NCI-H146 (cell line): Measurements from ENCODE around the gene RAB10.
"Not testable (repeated sequence)": the region's sequence is repeated elsewhere in the genome, so short reads cannot be mapped to it uniquely, and the experiment has no call there.

Source experiments
- DNase-seq: peaks from one replicate; lab custom pipeline; 2025; lab: John Stamatoyannopoulos, UW

Gene RAB10

DNA sequence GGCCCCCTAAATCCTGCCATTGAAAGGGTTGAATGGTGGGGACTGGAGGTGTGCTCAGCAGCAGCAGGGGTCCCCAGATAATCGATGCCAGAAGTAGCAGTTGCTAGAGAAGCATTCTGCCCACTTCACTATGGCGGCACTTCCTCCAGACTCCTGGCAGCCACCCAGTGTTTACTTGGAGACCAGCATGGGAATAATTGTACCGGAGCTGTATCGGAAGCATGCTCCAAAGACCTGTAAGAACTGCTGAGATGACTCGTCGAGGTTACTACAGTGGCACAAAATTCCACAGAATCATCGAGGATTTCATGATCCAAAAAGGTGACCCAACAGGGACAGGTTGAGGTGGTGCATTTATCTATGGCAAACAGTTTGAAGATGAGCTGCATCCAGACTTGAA, 128.0 kb downstream of the RAB10 start:
- DNase-seq, result peak; percentile 8

DNA sequence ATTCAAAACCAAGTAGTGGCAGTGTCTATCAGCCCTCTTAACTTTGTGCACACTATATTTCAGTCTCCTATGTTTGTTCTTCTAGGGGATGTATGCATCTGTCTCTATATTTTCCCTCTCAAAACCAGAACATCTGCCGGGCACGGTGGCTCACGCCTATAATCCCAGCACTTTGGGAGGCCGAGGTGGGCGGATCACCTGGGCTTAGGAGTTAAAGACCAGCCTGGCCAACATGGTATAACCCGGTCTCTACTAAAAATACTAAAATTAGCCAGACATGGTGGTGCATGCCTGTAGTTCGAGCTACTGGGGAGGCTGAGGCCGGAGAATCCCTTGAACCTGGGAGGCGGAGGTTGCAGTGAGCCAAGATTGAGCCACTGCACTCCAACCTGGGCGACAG, 129.1 kb downstream of the RAB10 start:
- no peak for DNase-seq

DNA sequence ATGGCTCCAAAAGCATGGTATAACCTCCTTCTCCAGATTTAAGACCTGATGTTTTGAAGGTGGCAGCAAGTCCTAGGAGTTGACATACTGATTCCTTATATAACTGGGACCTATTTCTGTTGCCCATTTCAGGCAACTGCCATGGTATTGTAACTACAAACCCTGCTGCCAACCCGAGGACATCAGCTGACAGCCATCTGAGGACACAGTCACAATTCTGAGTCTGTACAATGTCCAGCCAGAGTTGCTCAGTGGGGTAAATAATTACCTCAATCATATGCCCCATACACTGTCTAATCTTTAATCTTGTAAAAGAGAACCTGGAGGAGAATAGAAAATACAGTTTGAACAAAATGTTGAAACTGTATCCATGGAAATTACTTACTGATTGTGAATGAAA, 130.3 kb downstream of the RAB10 start:
- DNase-seq, result no peak

DNA sequence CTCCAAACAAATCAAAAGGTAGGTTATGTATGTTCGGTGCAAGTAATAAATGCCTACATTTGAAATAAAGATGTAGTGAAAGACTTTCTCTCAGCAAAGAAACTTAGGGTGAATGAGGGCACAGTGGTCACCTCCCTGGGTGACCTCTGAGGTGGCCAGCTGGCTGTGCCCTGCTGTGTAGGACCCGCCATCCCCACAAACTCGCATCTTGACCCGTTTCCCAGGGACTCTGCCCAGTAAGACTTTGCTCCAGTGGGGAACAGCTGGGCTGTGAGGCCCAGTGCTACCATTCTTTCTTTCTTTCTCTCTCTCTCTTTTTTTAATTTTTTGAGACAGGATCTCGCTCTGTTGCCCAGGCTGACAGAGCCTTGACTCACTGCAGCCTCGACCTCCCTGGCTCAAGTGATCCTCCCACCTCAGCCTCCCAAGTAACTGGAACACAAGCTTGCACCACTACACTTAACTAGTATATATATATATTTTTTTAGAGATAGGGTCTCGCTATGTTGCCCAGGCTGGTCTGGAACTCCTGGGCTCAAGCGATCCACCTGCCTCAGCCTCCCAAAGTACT, 130.8 kb downstream of the RAB10 start:
- DNase-seq, result no peak

DNA sequence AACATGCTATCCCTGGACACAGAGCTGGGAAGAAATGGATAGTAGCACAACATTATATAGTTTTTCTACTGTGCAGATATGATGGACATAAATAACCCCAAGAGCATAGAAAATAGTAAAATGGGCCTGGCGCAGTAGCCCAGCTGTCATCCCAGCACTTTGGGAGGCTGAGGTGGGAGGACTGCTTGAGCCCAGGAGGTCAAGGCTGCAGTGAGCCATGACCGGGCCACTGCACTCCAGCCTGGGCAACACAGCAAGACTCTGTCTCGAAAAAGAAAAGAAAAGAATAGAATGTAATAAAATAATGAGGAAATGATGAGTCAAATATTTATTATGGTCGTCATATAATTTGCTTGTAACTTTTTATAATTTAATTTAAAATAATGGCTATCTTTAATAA, 131.5 kb downstream of the RAB10 start:
- DNase-seq, result no peak

DNA sequence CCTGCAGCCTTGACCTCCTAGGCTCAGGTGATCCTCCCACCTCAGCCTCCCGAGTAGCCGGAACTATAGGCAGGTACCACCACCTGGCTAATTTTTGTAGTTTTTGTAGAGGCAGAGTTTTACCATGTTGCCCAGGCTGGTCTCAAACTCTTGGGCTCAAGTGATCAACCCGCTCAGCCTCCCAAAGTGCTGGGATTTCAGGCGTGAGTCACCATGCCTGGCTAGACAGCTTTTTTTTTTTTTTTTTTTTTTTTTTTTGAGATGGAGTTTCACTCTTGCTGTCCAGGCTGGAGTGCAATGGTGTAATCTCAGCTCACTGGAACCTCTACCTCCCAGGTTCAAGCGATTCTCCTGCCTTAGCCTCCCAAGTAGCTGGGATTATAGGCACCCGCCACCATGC, 132.7 kb downstream of the RAB10 start:
- DNase-seq, result not testable (repeated sequence)

DNA sequence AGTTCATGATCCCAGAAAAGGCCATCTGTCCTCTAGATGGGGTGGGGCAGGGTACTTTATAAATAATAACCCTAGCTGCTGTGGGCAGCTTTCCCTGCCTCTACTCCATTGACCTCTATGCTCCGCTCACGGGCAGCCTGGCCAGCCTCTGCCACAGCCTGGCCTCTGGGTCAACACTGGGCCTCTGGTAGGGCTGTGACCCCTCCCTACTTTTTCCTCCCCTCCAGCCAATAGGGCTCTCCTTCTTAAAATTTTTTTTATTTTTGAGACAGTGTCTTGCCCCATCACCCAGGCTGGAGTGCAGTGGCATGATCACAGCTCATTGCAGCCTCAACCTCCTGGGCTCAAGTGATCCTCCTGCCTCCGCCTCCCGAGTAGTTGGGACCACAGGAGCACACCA, 134.9 kb downstream of the RAB10 start:
- no peak for DNase-seq

DNA sequence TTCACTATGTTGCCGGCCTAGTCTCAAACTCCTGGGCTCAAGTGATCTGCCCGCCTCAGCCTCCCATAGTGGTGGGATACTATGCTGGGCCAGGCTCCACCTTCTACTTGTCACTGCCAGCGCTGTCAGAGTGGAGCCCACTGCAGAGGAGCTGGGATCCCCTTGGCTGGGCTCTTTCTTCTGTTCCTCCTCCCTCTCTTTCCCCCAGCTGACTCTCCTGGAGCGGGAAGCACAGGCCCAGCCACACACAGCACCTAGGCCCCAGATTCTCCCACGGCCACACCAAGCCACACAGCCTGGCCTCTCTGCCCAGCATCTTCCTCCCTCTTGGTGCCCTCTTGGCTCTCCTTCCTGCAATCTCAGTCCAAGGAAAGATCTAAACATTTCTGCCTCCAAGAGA, 135.3 kb downstream of the RAB10 start:
- no peak for DNase-seq

DNA sequence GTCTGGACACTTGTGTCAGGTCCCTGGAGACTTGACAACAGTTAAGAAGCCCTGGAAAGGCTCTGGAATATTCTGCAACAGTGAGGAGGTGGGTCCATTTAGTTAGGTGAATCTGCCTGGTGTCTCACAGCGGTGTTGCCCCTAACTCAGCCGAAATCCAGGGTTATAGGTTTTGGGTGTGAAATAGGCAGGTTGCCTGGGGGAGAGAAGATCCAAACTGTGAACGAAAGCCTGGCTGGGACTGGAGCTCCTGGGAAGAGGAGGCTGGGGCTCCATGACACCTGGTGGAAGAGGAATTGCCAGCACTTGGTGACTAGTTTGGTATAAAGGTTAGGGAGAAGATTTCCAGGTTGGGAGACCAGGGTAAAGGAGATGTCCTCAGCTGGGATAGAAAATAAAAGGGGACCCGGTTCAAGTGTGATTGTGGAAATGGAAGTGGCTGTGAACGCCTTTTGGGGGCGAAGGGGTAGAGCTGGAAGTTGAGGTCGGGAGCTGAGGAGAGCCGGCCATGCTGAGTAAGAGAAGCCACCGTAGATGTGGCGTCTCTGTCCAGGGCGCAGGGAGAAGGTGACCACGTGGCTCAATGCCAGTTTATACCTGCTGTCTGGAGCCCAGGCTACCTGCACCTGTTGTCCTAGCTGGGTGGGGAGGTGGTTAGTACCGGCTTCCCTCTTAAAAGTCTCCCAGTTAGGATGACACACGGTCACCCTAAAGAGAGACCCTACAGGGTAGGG, 136.0 kb downstream of the RAB10 start:
- no peak for DNase-seq

DNA sequence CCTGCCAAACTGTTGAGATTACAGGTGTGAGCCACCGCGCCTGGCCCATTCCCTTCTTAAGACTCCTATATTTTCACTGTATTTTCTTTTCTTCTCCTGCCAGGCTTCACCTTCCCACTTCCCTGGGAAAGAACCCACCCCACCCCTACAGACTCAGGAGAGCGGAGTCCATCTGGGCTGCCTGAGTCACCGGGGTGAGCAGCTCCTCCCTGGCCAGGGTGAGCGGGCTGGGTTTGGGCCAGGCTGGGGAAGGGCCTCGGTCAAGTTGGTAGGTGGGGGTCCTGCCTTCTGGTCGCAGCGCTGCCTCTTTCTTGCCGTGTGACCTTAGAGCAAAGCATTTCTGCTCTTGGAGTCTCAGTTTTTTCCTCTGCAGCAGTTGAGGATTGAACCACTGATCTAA, 136.9 kb downstream of the RAB10 start:
- no peak for DNase-seq

DNA sequence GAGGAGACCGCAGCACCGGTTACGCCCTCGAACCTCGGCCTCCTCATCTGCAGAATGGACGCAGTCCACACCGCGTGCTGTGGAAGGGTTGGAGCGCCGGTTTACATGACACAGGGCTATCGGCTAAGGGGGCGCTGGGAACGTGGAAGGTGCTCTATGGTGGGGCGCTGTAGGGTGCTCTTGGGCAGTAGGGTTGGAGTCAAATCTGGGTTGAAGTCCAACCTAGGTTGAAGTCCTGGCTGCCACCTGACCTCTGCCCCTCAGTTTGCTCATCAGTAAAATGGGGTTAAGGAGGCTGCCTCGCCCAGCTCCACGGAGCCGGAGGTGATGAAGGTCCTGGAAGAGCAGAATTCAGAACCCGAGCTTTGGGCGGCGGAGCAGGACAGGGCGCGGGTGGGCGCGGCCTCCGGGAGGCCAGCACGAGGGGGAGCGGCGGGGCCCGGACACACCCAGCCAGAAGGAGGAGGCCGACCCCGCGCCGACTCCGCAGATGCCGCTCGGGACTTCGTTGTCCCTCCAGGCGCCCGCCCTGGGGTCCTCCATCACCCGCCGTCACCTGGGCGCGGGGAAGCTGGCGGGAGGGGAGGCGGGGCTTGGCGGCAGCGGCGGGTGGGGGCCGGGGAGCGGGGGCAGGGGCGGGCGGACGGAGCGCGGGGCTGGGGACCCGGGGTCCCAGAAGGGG, 138.4 kb downstream of the RAB10 start:
- DNase-seq, result peak; percentile 45

DNA sequence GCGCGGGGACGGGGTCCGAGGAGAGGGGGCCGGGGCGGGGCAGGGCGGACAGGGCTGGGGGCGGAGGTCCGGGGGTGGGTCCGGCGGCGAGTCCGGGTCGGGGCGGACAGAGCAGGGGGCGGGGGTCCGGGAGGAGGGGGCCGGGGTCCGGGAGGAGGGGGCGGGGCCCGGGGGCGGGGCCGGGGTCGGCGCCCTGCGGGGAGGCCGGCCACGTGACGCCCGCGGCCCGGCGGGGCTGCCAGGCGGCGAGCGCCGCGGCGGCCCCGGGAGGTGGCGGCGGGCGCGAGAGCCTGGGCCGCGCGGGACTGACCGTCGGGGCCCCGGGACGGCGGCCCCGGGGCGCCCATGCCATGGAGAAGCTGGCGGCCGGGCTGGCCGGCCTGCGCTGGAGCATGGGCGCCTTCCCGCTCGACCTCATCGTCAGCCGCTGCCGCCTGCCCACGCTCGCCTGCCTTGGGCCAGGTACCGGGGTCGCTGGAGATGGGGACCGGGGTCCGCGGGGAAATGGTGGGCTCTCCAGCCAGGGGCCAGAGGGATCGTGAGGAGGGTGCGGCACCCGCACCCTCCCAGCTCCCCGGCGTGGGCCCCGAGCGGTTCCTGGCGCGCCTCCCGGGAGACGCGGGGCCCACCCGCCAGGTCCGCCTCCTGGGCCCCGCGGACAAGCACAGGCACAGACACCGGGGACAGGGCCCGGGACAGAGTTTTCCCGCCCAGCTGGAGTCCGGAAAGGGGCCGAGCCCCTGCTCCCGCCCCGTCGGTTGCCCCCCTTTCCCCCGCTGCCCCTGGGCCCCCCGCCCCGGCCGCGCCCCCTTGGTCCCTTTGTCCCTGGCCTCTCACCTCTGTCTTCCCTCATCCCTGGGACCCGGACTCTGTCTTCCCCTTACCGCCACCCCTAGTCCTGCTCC, 139.2 kb downstream of the RAB10 start, which contains the start of gene GAREM2:
Gene GAREM2, plus strand, starts transcription at position 218 of the 905 bp plus-strand sequence. Its CDS starts 133 bp downstream, at position 351.
- DNase-seq, result peak; percentile 46

DNA sequence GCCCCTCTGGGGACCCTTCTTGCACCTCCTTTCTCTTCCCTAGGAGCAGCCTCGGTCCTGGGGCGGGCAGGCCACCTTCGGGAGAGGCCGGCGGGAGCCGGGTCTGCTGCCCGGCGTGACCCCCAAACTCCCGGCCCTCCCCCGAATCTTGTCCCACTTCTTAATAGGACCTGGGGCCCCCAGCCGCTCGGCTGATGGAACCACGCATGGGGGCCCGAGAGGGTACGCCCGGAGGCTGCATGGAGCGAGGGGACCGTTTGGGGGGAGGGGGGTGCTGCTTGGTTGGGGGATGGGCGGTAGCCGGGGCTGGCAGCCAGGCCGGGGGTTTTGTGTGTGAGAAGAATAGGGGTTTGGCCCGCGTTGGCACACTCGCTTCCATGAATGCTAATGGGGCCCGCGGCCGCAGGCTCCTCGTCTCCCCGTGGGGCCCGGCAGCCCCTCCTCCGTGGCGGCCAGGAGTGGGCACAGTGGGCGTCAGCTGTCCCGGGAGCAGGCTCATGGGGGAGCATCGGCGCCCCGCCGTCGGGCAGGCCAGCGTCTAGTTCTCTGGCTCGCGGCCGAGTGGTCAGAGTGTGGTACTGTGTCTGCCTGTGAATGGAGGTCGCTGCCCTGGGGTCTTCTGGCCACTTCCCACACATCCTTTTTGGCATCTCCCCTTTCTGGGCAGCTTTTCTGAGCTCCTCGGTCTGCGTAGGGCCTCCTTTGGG, 140.0 kb downstream of the RAB10 start:
- peak; percentile 18 for DNase-seq

DNA sequence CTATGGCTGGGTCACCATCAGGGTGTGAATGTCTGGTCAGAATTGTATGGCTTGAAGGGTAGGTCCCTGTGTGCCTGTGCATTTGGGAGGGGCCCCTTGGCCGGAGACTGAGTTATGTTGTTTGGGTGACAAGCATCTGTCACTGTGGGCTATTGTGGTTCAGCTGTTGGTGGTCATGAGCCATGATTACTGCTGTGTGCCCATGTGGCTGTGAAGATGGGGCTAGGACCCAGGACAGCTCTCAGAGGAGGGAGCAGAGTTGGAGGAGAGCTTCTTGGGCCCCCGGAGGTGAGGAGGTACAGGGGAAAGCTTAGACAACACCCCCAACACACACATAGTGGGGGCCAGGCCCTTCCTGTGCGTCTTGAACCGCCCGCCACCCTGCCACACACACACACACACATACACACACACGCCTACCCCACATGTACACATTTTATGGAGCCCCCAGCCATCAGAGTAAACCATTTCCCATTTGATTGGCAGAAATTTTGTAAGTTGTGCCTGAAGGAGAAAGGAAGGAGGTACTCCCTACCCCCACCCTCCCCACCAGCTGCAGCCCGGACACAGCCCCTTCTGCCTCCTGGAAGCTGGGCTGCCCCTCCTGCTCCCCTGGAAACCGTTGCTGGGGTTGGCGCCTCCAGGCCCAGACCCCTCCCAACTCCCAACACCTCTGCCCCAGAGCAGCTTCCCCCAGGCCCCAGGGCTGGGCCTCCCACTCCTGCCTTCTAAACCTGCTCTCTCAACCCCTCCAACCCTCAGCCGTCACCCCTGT, 141.0 kb downstream of the RAB10 start:
- no peak for DNase-seq

DNA sequence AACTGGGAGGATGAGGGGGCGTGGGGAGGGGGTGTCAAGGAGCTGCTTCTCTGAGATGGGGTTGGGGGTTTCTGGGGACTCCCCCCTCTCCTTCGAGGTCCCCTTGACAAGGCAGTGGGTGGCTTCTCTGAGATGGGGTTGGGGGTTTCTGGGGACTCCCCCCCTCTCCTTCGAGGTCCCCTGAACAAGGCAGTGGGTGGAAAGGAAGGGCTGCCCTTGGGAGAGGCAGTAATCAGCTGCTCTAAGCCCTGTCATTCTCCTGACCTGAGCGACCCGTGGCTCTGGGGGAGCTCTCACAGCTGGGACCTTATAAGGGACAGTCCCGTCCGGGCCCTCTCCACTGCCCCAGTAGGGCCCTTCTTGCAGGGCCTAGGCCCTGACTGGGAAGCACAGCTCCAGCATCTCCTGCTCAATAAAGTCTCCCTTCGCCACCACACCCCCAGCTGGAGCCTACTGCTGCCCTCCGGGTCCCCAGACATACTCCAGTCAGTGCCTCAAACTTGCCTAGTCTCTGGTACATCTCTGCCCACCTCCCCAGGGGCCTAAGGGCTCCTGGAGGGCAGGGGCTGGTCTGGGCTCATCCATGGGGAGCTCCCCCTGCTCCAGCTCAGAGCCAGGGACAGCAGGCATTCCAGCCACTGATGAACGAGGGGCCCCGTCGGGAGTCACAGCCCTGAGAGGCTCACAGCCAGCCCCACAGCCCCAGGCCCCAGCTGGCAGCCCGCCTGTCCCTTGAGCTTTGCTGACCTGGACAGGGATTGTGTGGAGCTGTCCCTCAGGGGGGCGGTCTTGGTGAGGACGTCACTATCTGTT, 141.8 kb downstream of the RAB10 start:
- no peak for DNase-seq

DNA sequence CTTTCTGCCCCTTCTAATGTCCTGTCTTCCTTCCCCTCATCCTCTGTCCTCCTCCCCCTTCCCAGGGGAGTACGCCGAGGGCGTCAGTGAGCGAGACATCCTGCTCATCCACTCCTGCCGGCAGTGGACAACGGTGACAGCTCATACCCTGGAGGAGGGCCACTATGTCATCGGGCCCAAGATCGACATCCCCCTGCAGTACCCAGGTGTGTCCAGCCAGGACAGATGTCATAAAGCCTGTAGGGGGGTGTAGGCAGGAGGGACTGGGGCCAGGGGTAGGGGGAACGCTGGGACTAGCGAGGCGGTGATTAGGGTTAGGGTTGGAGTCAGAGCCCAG, 142.4 kb downstream of the RAB10 start:
- no peak for DNase-seq

DNA sequence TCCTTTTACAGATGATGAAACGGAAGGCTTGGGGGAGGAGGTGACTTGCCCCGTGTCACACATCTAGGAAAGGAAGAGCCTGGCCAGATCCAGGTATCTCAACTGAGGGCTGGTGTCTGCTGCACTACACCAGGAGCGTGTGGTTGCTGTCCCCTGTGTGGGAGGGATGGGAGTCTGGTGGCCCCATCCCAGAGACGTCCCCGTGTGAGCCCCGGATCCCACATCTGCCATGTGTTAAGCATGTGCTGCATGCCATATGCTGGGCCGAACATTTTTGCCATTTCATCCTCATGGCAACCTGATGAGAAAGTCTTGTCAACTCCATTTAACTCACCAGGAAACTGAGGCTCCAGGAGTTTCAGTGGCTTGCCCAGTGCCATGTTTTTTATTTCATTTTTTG, 143.2 kb downstream of the RAB10 start:
- no peak for DNase-seq

DNA sequence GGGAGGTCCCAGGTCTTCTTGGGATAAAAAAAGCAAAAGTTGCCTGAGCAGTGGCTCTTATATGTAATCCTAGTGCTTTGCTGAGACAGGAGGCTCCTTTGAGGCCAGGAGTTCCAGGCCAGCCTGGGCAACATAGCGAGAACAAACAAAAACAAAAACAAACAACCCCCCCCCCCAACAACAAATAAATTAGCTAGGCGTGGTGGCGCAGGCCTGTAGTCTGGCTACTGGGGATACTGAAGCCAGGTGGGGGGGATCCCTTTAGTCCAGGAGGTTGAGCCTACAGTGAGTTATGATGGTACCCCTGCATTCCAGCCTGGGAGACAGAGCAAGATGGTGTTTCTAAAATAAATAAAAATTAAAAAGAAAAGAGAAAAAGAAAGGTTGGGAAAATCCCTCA, 144.4 kb downstream of the RAB10 start:
- DNase-seq, result no peak

DNA sequence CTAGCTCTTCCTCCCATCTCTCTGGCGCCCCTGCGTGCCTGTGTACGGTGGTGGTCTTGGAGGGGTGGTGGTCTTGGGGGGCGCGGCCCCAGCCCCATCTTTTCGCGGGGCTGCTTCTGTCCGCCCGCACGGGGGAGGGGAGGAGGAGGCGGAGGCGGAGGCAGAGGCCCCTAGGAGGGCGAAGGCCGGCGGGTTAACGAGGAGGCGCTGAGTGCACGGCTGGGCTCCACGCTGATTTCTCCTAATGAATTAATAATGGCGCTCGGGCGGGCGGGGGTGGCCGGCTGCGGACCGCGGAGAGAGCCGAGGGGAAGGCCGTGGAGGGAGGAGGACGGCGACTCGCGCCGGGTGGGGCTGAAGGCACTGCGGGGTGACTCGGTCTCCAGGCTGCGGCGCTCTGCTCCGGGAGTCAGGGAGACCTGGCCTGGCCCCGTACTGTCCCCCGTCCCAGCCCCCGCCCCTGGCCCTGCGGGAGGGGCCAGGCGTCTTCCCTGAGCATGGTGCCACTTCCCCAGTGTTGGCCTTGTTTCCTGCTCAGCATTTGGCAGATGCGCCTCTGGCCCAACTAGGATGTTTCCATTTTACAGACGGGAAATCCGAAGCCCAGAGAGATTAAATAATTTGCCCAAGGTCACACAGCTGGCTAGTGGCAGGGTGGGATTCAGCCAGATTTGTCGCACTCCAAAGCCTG, 145.0 kb downstream of the RAB10 start:
- DNase-seq, result no peak
